Kidney epithelial cell (primary cell): ENCODE results near the gene MVB12B. TPM values are rescaled to one million over a fixed set of nuclear protein-coding genes. Genes with fewer than 3 reads are reported as not detected.

Experiments used
- DNase-seq: peaks from one replicate; pipeline ENCODE4 v3.0.0-alpha.2; 2010; ENCODE audit warnings: low read depth
- H3K27me3 ChIP-seq: 2 replicates; pipeline ENCODE4 v1.6.0; 2011; ENCODE audit warnings: low read length; ENCODE audit not compliant: control insufficient read depth, insufficient read depth
- H3K36me3 ChIP-seq: 2 replicates; pipeline ENCODE4 v1.5.1; 2011; ENCODE audit warnings: low read length; ENCODE audit not compliant: control insufficient read depth, insufficient read depth
- H3K4me3 ChIP-seq: 2 replicates; pipeline ENCODE4 v1.5.1; 2011; ENCODE audit warnings: low read depth, mild to moderate bottlenecking, control low read depth, low read length
- total RNA-seq: library from RNA; depleted of rRNA; stranded (reverse); fragments of >200 nt; gene quantifications from 2 replicates; pipeline ENCODE4 v1.2.3, GENCODE V29; 2015
- TF ChIP-seq, protein P1 (sequence below): IDR thresholded peaks from 2 replicates; pipeline ENCODE4 v1.5.1; 2011; ENCODE audit warnings: mild to moderate bottlenecking, moderate library complexity, low read length, control low read depth, inconsistent platforms; ENCODE audit not compliant: insufficient read depth, poor library complexity, severe bottlenecking

Gene MVB12B
- total RNA-seq, 1 donor from 2014 or later: 13.1 TPM

DNA sequence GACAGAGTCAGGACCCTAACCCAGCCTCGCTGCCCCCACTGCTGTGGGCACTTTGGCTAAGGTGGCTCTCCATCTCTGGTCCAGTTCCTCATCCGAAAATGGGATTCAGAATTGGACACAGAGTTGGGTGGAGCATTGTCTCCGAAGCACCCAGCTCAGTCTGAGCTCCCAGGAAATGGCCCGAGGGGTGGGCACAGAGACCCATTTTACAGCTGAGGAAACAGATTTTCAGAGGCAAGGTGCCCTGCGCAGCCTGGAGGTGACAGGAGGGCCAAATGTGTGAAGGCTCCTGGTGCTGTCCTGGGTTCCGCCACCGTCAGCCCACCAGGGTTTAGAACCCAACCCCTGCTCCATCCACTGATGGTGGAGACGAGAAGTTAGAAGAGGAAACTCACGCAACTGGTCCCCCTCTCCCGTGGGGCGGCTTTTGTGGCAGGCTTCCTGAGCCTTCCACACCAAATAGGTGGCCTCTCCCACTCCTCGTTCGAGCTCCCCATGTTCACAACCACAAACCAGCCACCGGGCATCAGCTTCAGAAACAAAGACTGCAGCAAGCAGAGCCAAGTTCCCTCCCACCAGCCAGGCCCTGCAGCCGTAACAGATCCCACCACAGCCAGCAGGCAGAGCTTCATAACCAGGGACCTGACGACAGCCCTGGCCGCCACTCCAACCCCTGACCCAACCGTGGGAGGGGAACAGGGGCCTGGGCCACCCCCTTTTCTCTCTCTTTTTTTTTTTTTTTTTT is 196.2 kb downstream of the MVB12B start:
- peaks cover 56% of the 10 kb centered on the region for H3K27me3 ChIP-seq
- DNase-seq: no peak
- TF ChIP-seq, protein P1, sequence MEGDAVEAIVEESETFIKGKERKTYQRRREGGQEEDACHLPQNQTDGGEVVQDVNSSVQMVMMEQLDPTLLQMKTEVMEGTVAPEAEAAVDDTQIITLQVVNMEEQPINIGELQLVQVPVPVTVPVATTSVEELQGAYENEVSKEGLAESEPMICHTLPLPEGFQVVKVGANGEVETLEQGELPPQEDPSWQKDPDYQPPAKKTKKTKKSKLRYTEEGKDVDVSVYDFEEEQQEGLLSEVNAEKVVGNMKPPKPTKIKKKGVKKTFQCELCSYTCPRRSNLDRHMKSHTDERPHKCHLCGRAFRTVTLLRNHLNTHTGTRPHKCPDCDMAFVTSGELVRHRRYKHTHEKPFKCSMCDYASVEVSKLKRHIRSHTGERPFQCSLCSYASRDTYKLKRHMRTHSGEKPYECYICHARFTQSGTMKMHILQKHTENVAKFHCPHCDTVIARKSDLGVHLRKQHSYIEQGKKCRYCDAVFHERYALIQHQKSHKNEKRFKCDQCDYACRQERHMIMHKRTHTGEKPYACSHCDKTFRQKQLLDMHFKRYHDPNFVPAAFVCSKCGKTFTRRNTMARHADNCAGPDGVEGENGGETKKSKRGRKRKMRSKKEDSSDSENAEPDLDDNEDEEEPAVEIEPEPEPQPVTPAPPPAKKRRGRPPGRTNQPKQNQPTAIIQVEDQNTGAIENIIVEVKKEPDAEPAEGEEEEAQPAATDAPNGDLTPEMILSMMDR: no peak
- no peak overlapping the region for H3K4me3 ChIP-seq
- H3K36me3 ChIP-seq: no peaks in the 10 kb centered on the region

DNA sequence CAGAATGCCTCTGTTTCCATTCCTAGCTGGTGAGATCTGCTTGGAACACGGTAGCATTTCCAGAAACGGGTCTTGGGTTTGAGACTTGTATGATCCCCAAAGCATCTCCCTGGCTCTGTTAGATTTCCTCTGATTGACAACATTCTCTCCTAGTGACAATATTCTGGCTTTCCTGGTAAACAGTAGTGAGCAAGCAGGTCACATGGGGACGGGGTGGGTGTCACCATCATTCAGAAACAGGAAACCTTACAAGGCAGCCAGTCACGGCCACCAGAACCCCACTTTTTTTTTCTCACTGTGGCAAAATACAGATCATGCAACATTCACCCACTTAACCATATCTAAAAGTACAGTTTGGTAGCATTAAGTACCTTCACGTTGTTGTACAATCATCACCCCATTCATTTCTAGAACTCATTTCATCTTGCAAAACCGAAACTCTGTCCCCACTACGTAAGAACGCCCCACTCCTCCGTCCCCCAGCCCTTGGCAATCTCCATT is 197.0 kb downstream of the MVB12B start:
- DNase-seq: no peak
- TF ChIP-seq, protein P1: no peak
- no peaks in the 10 kb centered on the region for H3K36me3 ChIP-seq
- no peak overlapping the region for H3K4me3 ChIP-seq
- peaks cover 54% of the 10 kb centered on the region for H3K27me3 ChIP-seq

DNA sequence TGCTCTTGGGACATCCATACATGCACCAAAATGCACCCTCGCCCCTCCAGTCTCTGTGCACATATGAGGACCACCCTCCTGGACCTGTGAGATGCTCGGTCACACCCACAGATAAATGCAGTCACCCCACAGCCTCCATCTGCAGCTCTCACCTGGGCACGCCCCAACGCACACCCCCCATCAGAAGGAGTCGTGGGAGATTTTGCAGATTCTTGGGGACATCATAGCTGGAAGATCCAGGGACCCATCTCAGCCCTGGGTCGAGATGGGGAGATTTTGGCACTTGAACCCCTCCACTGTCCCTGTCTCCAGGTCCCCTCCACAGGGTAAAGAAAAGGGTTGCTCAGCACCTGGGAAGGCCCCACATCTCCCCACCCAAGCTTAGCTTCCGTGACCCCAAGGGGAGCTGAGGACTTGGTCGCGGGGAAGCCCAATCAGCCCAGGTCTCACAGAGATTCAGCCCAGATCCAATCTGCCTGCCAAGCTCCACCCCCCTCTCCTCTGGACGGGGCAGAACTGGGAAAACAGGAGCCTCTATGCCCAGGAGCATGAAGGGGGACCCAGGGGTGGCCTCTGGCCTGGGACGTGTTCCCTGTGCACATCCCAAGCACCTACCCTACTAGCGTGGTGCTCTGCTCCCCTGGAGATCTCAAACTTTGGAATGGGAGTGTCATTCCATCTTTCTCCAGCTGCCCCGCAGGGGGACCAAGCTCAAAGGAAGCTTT is 197.9 kb downstream of the MVB12B start:
- no peak for DNase-seq
- Histone ChIP-seq H3K27me3 (peaks cover 49% of the 10 kb centered on the region), H3K4me3 (no peak overlapping the region), H3K36me3 (no peaks in the 10 kb centered on the region)
- TF ChIP-seq, protein P1: no peak

DNA sequence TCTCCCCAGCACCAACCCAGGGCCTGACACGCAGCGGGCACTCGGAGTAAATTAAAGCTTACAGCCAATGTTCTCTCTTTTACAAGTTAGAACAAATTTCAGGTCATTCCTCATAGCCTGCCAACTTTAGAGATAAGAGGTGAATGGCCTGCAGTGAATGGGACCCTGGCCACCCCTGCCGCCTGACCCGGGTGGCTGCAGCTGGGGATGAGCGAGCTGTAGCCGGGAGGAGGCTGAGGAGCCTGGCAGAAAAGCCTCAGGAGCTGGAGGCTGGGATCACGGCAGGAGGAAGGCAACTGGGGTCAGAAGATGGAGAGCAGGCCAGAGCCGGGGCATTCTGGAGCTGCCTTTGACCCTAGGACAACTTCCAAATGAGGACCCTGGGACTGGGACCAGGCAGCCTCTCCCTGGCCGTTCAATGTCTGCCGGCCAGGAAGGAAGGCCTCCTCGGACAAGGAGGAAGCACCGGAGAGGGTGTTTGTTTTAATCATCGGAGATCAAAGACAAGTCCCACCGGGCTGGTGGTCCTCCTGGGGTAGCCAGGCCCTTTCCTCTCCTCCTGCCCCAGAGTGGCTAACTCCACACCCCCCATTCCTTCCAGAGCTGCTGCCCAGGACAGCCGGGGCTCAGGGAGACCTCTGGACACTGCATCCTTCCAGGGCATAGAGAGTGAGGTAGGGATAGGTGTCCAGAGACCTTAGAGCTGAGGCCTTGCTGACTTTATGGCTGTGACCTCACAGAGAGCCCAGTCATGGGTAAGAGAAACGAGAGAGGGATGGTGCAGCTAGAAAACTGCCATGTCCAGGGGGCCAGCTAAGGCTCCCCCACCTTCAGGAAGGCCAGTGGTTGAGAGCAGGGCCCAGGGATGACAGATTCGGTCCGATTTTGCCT is 199.8 kb downstream of the MVB12B start:
- no peak for DNase-seq

DNA sequence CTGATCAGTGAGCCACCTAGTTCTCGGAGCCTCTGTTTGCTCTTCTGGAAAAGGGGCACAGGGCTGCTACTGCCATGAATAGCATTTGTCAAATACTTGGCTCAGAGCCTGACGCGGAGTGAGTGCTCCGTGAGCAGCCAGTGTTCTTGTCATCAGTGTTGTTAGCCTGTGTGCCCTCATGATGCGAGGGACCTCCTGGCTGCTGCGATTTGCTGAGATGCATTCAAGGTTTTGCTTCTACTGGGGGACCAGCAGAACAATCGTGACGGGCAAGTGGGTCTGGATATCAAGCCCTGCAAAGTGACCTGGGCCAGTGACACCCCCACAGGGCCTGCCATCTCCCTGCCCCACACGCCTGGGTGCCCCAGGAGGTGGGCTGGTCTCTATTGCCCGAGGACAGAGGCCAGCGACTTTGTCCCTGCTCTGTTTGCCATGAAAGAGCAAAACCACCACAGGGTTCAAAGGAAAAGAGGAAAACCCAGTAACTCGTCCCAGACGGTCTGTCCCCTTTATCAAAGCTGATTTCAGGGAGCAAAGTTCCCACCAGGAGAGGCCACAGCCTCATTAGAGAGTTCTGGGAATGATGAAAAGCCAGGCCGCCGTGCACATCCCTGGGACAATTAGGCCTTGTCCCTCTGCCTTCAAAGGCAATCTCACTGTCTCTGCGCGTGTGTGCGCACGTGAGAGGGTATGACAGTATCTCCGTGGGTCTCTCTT is 200.6 kb downstream of the MVB12B start:
- H3K4me3 ChIP-seq: no peak overlapping the region

More for the DNA sequence above, 199.8 kb downstream of the MVB12B start:
- H3K27me3 ChIP-seq: peaks cover 41% of the 10 kb centered on the region
- no peak overlapping the region for H3K4me3 ChIP-seq
- TF ChIP-seq, protein P1: no peak
- H3K36me3 ChIP-seq: no peaks in the 10 kb centered on the region

More for the DNA sequence above, 200.6 kb downstream of the MVB12B start:
- TF ChIP-seq, protein P1: no peak
- peaks cover 40% of the 10 kb centered on the region for H3K27me3 ChIP-seq
- no peaks in the 10 kb centered on the region for H3K36me3 ChIP-seq
- no peak for DNase-seq
